Measurements from ENCODE around the gene GABRA4. TPM values are rescaled to one million over a fixed set of nuclear protein-coding genes. Genes with fewer than 3 reads are reported as not detected.

GABRA4 gene
- total RNA-seq, 4 donors from 2014 or later: 0.08 to 0.71 (median 0.27) TPM; not detected in 1

DNA sequence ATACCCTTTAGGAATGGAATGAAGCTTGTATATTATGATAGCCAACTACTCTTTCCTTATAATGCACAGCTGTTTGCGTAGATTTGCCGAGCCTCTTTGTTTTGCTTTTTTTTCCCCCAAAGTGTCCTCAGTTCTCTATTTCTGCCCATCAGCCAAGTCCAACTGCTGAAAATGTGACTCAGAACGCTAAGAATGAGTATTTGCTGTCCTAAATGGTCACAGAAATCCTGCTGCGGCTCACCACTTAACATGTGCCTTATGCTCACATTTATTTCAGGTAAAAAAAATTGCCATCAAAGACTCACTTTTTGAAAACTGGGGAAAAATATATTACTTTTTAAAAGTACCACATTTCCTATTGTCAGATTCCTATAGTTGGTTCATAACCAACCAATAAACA is 36.9 kb downstream of the GABRA4 start:
- TF ChIP-seq POLR2A (IDR thresholded peaks at IDR 0.05): no peak
- TF ChIP-seq, protein P1, sequence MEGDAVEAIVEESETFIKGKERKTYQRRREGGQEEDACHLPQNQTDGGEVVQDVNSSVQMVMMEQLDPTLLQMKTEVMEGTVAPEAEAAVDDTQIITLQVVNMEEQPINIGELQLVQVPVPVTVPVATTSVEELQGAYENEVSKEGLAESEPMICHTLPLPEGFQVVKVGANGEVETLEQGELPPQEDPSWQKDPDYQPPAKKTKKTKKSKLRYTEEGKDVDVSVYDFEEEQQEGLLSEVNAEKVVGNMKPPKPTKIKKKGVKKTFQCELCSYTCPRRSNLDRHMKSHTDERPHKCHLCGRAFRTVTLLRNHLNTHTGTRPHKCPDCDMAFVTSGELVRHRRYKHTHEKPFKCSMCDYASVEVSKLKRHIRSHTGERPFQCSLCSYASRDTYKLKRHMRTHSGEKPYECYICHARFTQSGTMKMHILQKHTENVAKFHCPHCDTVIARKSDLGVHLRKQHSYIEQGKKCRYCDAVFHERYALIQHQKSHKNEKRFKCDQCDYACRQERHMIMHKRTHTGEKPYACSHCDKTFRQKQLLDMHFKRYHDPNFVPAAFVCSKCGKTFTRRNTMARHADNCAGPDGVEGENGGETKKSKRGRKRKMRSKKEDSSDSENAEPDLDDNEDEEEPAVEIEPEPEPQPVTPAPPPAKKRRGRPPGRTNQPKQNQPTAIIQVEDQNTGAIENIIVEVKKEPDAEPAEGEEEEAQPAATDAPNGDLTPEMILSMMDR (IDR thresholded peaks at IDR 0.05): no peak
- no peak overlapping the region for H3K4me3 ChIP-seq (ENCODE audit: low read depth, poor library complexity, severe bottlenecking)
- no peak for DNase-seq (ENCODE audit: low spot score in 2 of 2)
- intact Hi-C loops (cut with DNase I; ENCODE audit: low total_unique reads): no loop called here
- 59 to 73% methylated on average over 4 of the region's 4 CpGs for WGBS, 2 donors

DNA sequence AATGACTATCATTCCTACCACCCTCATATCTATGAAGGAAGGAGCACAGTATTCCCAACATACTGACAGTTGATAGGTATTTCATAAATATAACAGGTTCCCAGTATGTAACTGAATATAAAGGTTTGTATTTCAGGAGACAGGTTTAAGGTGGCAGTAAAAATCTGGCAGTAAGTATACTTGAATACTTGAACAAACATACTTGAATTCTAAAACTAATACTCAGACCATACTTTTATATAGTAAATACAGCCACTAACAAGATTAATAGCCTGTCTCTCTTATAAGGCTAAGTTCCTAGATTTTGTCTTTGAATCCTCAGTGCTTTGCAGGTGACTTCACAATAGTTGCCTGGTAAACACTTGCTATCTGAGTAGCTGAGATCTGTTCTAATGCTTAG is 37.8 kb downstream of the GABRA4 start:
- no peak overlapping the region for H3K4me3 ChIP-seq (ENCODE audit: low read depth, poor library complexity, severe bottlenecking)
- DNase-seq (ENCODE audit: low spot score in 2 of 2): no peak
- TF ChIP-seq POLR2A (IDR thresholded peaks at IDR 0.05): no peak
- TF ChIP-seq, protein P1 (IDR thresholded peaks at IDR 0.05): no peak
- intact Hi-C loops (cut with DNase I; ENCODE audit: low total_unique reads): no loop called here

DNA sequence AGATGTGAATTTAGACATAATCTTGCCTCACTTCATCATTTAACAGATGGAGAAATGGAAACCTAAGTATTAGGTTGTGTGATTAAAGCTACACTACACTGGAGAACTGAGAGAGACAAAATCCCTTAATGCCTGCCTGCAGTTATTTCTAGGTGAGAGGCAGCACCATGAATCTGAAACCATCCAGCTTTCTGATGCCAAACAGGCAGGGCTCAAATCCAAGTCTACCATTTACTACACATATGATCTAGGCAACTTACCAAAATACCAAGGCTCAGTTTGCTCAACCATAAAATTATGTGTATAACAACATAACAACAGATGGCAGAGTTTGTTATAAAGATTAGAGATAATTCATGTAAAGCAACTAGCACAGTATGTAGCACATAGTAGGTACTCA is 38.7 kb downstream of the GABRA4 start:
- no peak for DNase-seq (ENCODE audit: low spot score in 2 of 2)
- TF ChIP-seq POLR2A (IDR thresholded peaks at IDR 0.05): no peak
- TF ChIP-seq, protein P1 (IDR thresholded peaks at IDR 0.05): no peak
- H3K4me3 ChIP-seq (ENCODE audit: low read depth, poor library complexity, severe bottlenecking): no peak overlapping the region
- intact Hi-C loops (cut with DNase I; ENCODE audit: low total_unique reads): no loop called here

DNA sequence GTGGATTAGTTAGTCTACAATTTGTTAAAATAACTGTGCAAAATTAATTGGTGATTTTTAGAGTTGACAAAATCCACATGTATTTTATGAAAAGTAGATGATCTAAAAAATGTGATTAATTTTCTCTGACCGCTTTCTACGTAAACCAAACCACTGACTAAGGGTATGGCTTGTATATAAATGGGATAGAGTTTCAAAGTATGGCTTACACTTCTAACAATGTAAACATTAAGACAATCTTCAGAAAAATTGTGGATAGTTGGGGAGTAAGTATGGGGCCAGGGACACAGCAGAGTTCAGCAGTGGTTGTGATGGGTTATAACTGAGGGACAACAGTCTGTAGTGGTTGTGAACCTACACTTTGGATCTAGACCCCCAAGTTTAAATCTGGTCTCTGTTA is 39.8 kb downstream of the GABRA4 start:
- H3K4me3 ChIP-seq (ENCODE audit: low read depth, poor library complexity, severe bottlenecking): no peak overlapping the region
- WGBS, 2 donors: 92 to 93% methylated on average over 2 of the region's 2 CpGs
- intact Hi-C loops (cut with DNase I; ENCODE audit: low total_unique reads): no loop called here
- no peak for TF ChIP-seq POLR2A (IDR thresholded peaks at IDR 0.05)
- TF ChIP-seq, protein P1 (IDR thresholded peaks at IDR 0.05): no peak
- no peak for DNase-seq (ENCODE audit: low spot score in 2 of 2)

DNA sequence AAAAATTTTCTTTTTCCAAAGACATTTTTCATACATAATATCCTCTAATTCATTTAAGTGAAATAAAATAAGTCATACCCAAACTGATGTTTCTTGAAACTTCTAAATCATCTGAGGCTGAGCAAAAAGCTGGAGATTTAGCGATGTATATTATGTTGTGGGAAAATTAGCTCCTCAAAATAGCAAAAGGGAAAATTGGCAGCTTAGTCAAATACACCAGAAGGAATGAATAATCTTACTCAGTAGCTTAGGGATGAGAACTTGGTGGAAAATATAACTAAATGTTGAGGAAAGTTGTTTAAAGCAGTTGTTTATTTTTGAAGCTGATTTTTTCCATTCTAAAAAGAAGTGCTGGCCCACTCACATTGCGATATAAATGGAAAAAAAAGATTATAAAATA is 40.9 kb downstream of the GABRA4 start:
- no peak overlapping the region for H3K4me3 ChIP-seq (ENCODE audit: low read depth, poor library complexity, severe bottlenecking)
- no peak for DNase-seq (ENCODE audit: low spot score in 2 of 2)
- TF ChIP-seq, protein P1 (IDR thresholded peaks at IDR 0.05): no peak
- no peak for TF ChIP-seq POLR2A (IDR thresholded peaks at IDR 0.05)
- WGBS, 2 donors: 61 to 68% methylated on average over 2 of the region's 2 CpGs
- intact Hi-C loops (cut with DNase I; ENCODE audit: low total_unique reads): no loop called here

DNA sequence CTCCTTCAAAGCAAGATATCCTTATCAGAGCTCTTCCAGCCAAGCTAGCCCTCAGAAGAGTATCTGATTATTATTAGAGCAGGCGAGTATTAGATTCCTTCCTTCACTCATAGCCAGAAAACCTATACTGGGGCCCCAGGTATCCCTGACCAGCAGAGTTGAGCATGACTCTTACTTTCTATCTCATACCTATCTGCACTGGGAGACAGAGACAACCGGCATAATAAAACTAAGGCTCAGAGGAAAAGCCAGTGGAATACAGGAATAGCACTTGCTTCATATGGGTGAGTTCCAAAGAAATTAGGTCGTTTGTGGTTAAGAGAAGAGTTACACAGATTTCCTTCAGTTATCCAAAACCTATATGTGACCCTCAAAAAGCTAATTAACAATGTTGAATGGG is 42.6 kb downstream of the GABRA4 start:
- WGBS, 2 donors: 73 to 75% methylated on average over 3 of the region's 3 CpGs
- no peak overlapping the region for H3K4me3 ChIP-seq (ENCODE audit: low read depth, poor library complexity, severe bottlenecking)
- intact Hi-C loops (cut with DNase I; ENCODE audit: low total_unique reads): no loop called here
- DNase-seq (ENCODE audit: low spot score in 2 of 2): no peak
- TF ChIP-seq POLR2A (IDR thresholded peaks at IDR 0.05): no peak
- TF ChIP-seq, protein P1 (IDR thresholded peaks at IDR 0.05): no peak

Data from lower leg skin (tissue), 4 donors.